Activated CD4-positive, alpha-beta T cell treated with anti-CD3 and anti-CD28 coated beads, Interleukin-10, Interleukin-2, amounts not matched to agents 100 ng/mL and 50 ng/mL, durations not matched to agents 16 hours and 8 hours (primary cell): Measurements from ENCODE around the gene RANBP3.
"Not testable (repeated sequence)": the region's sequence is repeated elsewhere in the genome, so short reads cannot be mapped to it uniquely, and the experiment has no call there.

Experiments used
- DNase-seq: peaks from one replicate; pipeline ENCODE4 v3.0.0-alpha.2; 2020

RANBP3 gene

DNA sequence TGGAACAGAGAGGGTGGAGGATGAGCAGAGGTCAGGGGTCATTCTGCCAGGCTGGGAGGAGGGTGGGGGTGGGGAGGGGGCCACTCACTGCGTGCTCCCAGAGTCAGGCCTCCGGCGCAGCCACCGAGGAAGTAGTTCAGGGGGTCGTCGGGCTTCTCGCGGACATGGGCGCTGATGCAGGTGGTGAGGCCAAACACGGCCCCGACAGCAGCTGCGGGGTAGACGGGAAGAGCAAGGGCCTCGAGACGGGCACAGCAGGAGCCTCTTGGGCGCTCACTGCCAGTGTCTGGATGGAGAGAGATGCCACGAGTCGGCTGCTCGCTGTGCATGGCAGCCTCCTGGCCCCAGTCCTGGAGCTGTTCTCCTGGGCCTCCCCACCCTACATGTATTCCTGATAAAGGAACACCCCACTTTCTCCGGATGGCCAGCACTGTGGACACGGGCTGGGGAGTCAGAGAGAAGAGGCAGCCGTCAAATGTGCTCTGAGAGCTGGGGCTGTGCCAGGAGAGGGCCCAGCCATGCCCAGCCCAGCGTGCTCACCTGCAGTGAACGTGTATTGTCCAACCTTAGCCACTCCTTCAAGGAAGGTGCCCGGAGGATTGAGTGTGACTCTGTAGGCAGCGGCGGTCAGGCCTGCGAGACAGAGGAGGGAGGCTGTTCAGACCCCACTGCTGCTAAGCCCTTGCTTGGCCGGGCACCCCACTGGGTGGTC, 81.4 kb downstream of the RANBP3 start:
- no peak for DNase-seq

- no peak for DNase-seq
Measured at GRCh38 chr19:5895890-5896289, 82.0 kb downstream of the RANBP3 start.

DNA sequence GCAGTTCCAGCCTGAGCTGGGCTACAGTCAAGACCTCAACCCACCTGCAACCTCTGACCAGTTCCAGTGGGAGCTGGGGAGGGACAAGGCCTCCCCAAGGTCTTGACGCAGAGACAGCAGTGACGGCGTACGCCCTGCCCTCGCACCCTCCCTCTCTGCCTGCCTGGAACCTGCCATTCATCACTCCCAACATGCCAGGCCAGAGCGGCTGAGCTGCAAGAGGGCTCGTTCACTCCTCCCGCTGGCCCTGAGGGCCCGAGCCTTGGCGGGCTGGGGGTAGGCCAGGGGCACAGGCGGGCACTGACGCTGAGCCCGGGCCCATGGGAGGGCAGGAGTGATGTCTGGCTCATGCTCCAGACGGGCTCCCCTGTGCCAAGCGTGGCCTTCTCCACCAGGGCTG, 82.5 kb downstream of the RANBP3 start:
- no peak for DNase-seq

GRCh38 chr19:5894704-5895349, 83.1 kb downstream of the RANBP3 start:
- DNase-seq, result no peak

DNA sequence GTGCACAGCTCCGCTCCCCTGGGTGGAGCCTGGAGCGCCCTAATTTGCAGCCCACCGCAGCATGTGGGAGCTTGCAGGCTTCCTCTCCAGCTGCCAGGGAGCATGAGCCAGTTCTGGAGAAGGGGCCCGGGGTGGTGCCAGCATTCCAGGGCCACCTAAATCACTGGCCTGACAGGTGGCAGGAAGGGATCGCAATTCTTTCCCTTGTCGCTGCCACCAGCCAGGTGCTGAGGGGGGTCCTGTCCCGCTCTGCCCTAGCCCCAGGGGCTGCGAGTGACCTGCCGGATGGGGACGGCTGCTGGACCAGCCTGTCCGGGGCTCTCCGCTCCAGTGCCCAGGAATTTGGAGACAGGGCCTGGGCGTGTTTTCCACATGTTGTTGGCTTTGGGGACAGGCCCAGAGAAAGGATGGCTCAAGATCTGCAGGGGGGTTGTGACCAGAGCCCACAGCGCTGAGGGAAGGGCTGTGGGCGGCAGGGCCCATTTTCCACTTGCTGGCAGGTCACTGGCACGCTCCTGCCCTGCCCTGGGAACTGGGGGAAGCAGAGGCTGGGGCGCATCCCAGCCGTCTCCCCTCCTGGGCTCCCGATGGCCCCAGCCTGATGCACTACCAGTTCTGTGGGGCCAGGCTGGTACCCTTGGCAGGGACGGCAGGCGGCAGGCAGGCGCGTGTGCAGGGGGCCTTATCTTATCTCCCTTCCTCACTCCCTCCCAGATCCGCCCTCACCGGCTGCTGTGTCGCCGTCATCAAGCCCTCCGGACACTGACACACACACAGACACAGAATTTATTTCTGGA, 83.8 kb downstream of the RANBP3 start:
- DNase-seq, result no peak

GRCh38 chr19:5893296-5893903, 84.5 kb downstream of the RANBP3 start:
- DNase-seq, result no peak

DNA sequence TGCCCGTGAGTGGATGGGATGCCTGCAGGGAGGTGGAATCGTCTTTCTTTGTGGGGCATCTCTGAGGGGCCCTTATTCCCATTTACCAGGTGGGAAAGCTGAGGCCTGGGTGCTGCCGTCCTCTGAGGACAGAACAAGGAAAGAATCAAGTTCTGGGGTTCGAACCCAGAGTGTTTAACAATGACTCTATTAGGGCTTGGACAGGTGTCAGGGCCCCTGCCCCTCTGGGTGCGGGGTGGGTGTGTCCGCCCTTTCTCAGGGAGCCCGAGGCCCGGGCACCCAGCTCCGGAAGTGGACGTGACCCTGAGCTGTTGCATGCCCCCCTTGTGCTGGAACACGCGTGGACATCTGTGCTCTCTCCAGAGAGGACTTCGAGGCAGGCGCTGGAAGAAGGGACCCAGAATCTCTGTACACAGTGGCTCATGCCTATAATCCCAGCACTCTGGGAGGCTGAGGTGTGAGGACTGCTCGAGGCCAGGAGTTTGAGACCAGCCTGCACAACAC, 85.1 kb downstream of the RANBP3 start:
- no peak for DNase-seq

DNA sequence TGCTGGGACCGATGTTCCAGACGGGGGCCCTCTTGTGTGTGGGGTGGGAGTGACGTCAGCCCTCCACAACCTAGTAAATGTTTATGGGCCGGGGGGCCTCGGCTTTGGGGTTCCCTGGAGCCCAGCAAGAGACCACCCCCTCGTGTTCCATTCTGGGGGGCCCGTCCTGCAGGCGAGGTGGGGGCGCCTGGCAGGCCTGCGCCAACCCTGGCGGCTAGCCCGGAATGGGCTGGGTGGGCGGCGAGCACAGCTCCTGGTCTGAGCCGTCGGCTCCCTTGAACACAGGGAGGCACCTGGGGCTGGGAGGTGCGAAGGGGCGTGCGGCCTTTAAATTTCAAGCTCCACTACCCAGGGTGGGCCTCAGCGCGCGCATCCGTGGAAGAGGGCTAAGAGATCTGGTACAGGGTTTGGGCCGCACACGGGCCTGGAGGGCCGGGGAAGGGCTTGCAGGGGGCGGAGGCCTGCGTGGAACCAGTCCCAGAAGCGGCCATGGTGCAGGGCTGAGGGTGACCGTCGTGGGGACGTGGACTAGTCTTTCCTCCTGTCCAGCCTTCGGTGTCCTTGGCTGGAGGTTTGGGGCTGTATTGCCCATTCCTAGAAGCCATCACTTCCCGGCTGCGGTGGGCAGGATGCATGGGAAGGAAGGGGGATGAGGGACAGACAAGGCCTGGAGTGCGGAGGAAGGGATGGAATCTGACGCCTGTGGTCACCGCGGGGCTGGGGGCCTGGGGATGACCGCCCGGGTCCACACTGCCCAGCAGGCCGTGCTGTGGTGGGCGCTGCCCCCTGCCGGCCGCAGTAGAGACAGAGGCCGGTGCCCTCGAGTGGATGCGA, 85.8 kb downstream of the RANBP3 start:
- DNase-seq, result peak; percentile 25

DNA sequence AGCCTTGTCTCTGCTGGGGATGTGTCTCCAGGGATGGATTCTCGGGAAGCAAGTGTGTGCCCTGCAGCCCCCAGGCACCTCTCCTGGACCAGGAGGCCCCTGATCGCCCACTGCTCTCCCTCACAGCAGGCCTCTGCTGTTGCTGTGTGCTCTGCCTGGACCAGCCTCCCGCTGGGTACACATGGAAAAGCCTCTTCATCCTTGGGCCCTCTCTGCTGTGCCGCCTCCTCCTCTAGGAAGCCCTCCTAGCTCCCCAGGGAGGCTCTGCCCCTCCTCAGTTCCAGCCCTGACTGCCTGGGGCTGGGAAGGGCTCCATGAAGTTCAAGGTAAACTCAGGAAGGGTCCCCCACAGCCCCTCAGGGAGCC, 86.4 kb downstream of the RANBP3 start:
- DNase-seq, result no peak

DNA sequence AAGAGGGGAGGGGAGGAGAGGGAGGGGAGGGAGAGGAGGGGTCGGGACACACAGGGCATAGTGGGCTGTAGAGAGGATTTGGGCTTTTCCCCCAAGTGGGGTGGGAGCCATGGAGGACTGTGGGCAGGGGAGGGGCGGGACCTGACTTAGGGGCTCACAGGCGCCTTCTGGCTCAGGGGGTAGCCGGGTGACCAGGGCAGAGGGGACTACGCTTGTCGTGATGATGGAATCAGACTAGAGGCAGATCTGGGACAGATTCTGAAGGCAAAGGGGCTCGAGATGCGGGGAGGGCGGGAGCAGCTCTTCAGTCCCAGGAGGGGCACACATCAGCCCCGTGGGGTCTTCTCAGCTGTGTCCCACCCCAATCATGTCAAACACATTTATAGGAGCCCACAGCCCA, 87.8 kb downstream of the RANBP3 start:
- DNase-seq, result no peak

DNA sequence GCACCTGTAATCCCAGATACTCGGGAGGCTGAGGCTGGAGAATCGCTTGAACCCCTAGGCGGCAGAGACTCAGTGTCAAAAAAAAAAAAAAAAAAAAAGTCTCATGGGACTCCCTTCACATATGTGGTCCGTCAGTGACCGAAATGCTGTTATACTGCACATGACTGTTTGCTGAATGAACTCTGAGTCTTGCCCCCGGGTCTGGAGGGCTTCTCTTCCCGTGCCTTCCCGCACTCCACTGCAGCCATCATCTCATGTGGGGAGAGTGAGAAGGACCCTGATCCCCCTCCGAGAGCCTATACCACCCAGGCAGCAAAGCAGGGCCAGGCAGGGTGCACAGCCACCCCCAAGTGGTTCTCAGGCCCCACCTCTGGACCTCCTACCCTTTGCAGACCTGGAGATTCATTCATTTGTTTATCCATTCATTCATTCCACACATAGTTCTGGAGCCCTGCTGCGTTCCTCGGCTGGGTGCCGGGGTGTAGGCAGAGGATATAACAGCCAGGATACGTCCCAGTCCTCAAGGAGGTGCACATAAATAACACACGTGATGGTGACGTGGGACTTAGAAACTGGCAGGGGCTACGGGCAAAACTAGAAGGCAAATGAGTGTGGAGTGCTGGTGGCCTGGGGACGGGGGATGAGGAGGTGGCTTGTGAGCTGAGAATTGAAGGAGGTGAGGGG, 88.5 kb downstream of the RANBP3 start:
- no peak for DNase-seq

DNA sequence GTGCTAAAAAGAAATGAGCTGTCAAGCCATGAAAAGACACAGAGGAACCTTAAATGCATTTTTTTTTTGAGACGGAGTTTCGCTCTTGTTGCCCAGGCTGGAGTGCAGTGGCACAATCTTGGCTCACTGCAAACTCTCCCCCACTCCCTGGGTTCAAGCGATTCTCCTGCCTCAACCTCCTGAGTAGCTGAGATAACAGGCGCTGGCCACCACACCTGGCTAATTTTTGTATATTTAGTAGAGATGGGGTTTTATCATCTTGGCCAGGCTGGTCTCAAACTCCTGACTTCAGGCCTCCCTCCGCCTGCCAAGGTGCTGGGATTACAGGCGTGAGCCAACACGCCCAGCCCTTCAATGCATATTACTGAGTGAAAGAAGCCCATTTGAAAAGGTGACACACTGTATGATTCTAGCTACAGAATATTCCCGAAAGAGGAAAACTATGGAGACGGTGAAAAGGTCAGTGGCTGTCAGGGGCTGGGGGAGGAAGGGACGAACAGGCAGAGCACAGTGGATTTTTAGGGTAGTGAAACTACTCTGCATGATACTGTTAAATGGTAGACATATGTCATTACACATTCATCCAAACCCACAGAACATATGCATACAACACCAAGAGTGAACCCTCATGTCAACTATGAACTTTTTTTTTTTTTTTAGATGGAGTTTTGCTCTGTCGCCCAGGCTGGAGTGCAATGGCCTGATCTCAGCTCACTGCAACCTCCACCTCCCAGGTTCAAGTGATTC, 93.7 kb downstream of the RANBP3 start:
- DNase-seq, result not testable (repeated sequence)

- not testable (repeated sequence) for DNase-seq
Measured at GRCh38 chr19:5883157-5883873, 94.6 kb downstream of the RANBP3 start.

DNA sequence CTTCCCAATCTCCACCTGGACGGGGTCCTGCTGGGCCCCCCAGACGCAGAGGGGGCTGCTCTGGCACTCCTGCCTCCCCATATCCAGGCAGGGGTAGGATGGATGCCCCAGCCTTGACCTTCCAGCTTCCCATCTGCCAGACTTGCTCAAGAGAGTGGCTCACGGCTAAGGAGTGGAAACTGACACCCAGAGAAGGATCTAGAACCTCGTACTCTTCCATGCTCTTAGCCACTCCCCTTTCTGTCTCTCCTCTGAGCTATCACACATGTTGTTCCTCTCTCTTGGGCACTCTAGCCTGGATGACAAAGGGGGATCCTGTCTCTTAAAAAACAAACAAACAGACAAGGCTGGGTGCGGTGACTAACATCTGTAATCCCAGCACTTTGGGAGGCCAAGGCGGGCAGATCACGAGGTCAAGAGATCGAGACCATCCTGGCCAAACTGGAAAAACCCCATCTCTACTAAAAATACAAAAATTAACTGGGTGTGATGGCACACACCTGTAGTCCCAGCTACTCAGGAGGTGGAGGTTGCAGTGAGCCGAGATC, 95.4 kb downstream of the RANBP3 start:
- no peak for DNase-seq

DNA sequence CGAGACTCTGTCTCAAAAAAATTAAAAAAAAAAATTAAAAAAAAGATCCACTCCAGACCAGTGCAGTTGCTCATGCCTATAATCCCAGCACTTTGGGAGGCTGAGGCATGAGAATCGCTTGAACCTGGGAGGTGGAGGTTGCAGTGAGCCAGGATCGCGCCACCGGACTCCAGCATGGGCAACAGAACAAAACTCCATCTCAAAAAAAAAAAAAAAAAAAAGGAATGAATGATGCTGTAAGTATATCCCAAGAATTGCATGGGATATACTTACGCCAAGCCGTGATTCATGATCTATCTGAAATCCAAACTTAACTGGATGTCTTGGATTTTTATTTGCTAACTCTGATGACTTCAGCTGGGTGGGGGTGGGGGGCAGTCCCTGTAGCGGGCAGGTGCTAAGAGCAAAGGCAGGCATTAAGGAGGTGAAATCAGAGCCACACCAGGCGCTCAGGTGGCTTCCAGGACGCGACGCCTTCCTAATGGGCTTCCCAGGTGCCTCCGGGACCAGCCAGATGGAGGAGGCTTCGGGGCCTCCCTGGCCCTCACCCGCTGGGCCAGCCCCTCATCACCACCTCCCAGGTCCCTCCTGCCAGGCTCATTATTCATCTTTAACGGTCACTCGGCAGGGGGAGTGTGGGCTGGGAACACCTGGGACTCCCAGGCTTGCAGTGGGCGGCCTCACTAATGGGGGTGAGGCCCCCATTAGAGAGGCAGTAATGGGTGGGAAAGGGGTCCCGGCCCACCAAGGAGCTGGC, 96.2 kb downstream of the RANBP3 start:
- DNase-seq, result no peak

DNA sequence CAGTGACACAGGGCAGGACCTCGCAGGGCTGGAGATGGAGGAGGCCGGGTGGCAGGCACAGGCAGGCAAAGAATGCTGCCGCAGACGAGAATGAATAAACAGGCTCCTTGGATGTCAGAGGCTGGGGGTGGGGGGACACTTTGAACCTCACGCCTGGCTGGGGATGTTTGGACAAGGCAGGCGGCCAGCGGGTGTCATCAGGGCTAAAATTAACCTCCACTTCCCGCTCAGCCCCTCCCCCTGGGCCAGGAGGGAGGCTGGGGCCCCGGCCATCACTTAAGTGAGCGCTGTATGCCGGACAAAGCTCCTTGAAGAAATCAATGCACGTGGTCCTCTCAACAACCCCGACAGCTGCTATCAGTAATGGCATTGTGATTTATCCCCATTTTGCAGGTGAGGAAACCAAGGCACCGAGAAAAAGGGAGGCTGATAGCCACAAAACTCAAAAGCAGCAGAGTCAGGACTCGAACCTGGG, 97.3 kb downstream of the RANBP3 start:
- no peak for DNase-seq

GRCh38 chr19:5880196-5880595, 97.7 kb downstream of the RANBP3 start:
- no peak for DNase-seq

- no peak for DNase-seq
Measured at GRCh38 chr19:5877882-5878281, 100.1 kb downstream of the RANBP3 start.

DNA sequence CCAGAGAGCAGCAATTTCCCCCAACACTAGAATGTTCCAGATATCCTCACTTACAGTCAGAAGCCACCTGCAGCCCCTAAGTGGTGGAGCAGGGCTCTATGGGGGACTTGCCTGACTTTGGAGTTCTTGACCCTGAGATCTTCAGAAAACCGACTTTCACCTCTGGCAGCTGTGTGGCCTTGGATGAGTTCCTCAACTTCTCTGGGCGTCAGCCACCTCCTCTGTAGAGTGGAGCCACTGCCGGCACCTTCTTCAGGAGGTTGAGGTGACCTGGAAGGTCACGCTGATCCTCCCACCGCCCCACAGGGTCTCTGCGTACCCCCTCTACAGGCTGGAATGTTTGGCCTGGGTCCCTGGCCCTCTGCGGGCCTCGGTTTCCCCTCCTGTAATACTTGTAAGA, 100.5 kb downstream of the RANBP3 start:
- no peak for DNase-seq
